ENCODE measurements around the gene RIPK3. TPM values are rescaled to one million over a fixed set of nuclear protein-coding genes. Genes with fewer than 3 reads are reported as not detected.
"Not testable (repeated sequence)": the region's sequence is repeated elsewhere in the genome, so short reads cannot be mapped to it uniquely, and the experiment has no call there.

RIPK3 gene
- polyA plus RNA-seq, 1 of the 3 experiments (the other 2 are of a cell fraction) = not detected

GRCh38 chr14:24388474-24389179 is 48.8 kb upstream of the RIPK3 start:
- Histone ChIP-seq H4K20me1 (ENCODE audit: insufficient read depth) (no peaks in the 10 kb centered on the region), H3K9ac (no peak overlapping the region), H3K9me3 (no peaks in the 10 kb centered on the region), H3K4me1 (ENCODE audit: control insufficient read depth in 1 of 2, insufficient read depth in 2 of 2, low read depth in 1 of 2, low read length in 1 of 2) (no peaks in the 10 kb centered on the region; a peak in 2 of 4 replicates), H3K27ac (ENCODE audit: low read depth in 2 of 2, low read length in 1 of 2) (no peak overlapping the region), H3F3A (replicated peaks; ENCODE audit: insufficient read depth) (peaks cover 13% of the 10 kb centered on the region), H3K36me3 (replicated peaks in 1 of 2; ENCODE audit: control insufficient read depth in 1 of 2, insufficient read depth in 2 of 2, low read length in 1 of 2) (no peaks in the 10 kb centered on the region), H2AFZ (ENCODE audit: low read depth) (no peak overlapping the region), H3K4me2 (no peak overlapping the region), H3K79me2 (ENCODE audit: insufficient read depth) (no peaks in the 10 kb centered on the region), H3K9me2 (no peaks in the 10 kb centered on the region), H3K4me3 (ENCODE audit: low read depth in 2 of 2, low read length in 1 of 2) (no peak overlapping the region), H3K27me3 (ENCODE audit: insufficient read depth) (no peaks in the 10 kb centered on the region)
- DNase-seq = no peak
- CTCF ChIA-PET = interaction anchor here (1.0 to 1.8 kb wide), 3 partner anchors 11 to 23 kb away, joined by 3 to 5 read pairs (median 5); no protein-coding TSS in a partner anchor
- TF ChIP-seq RFX5 (IDR thresholded peaks at IDR 0.05; ENCODE audit: low read length) (no peak), USF2 (IDR thresholded peaks at IDR 0.05; ENCODE audit: borderline replicate concordance, low read depth, low read length) (no peak), FOSL2 (IDR thresholded peaks at IDR 0.05; ENCODE audit: borderline replicate concordance, low read depth) (no peak), IRF3 (IDR thresholded peaks at IDR 0.05; ENCODE audit: low read depth, low read length) (no peak), CHD2 (IDR thresholded peaks at IDR 0.05; ENCODE audit: low read length, partially characterized antibody) (no peak), YY1 (IDR thresholded peaks at IDR 0.05; ENCODE audit: low read depth) (no peak), FOXM1 (IDR thresholded peaks at IDR 0.05; ENCODE audit: low read depth) (no peak), TAF1 (IDR thresholded peaks at IDR 0.05; ENCODE audit: borderline replicate concordance, low read depth, low read length) (no peak), TCF12 (IDR thresholded peaks at IDR 0.05) (no peak), FOXJ3 (CRISPR knock-in tag; IDR thresholded peaks at IDR 0.05) (no peak), POLR2AphosphoS5 (IDR thresholded peaks at IDR 0.05; ENCODE audit: low read depth, low read length) (no peak)
- TF ChIP-seq, protein P1, sequence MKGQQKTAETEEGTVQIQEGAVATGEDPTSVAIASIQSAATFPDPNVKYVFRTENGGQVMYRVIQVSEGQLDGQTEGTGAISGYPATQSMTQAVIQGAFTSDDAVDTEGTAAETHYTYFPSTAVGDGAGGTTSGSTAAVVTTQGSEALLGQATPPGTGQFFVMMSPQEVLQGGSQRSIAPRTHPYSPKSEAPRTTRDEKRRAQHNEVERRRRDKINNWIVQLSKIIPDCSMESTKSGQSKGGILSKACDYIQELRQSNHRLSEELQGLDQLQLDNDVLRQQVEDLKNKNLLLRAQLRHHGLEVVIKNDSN (IDR thresholded peaks at IDR 0.05; ENCODE audit: borderline replicate concordance, low read depth) = no peak
- TF ChIP-seq, protein P2, sequence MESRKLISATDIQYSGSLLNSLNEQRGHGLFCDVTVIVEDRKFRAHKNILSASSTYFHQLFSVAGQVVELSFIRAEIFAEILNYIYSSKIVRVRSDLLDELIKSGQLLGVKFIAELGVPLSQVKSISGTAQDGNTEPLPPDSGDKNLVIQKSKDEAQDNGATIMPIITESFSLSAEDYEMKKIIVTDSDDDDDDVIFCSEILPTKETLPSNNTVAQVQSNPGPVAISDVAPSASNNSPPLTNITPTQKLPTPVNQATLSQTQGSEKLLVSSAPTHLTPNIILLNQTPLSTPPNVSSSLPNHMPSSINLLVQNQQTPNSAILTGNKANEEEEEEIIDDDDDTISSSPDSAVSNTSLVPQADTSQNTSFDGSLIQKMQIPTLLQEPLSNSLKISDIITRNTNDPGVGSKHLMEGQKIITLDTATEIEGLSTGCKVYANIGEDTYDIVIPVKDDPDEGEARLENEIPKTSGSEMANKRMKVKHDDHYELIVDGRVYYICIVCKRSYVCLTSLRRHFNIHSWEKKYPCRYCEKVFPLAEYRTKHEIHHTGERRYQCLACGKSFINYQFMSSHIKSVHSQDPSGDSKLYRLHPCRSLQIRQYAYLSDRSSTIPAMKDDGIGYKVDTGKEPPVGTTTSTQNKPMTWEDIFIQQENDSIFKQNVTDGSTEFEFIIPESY (IDR thresholded peaks at IDR 0.05; ENCODE audit: borderline replicate concordance, low read depth) = no peak
- POLR2A ChIA-PET = no interaction called here
- 84% methylated on average over 2 of the region's 2 CpGs for WGBS (ENCODE audit: low lambda C conversion rate)

GRCh38 chr14:24387579-24387978 is 47.8 kb upstream of the RIPK3 start:
- H3K27me3 ChIP-seq (ENCODE audit: insufficient read depth); H2AFZ ChIP-seq (ENCODE audit: low read depth); H3K4me2 ChIP-seq; H3K36me3 ChIP-seq (replicated peaks in 1 of 2; ENCODE audit: control insufficient read depth in 1 of 2, insufficient read depth in 2 of 2, low read length in 1 of 2); H4K20me1 ChIP-seq (ENCODE audit: insufficient read depth); H3K9me3 ChIP-seq; H3K27ac ChIP-seq (ENCODE audit: low read depth in 2 of 2, low read length in 1 of 2); H3K79me2 ChIP-seq (ENCODE audit: insufficient read depth); DNase-seq; POLR2A ChIA-PET; H3K9me2 ChIP-seq; H3K4me3 ChIP-seq (ENCODE audit: low read depth in 2 of 2, low read length in 1 of 2); H3K9ac ChIP-seq; H3K4me1 ChIP-seq (ENCODE audit: control insufficient read depth in 1 of 2, insufficient read depth in 2 of 2, low read depth in 1 of 2, low read length in 1 of 2): not testable (repeated sequence)
- CTCF ChIA-PET = interaction anchor here (0.8 to 1.0 kb wide), 2 partner anchors 22 to 44 kb away, joined by 3 read pairs; no protein-coding TSS in a partner anchor
- H3F3A ChIP-seq (replicated peaks; ENCODE audit: insufficient read depth) = peaks cover 10% of the 10 kb centered on the region
- WGBS (ENCODE audit: low lambda C conversion rate) = 63% methylated on average over 5 of the region's 5 CpGs

All from SK-N-SH (cell line).